ENCODE data around the gene RABEPK.
"Not testable (repeated sequence)": the region's sequence is repeated elsewhere in the genome, so short reads cannot be mapped to it uniquely, and the experiment has no call there.

The RABEPK gene

GRCh38 chr9:125195591-125195990 is 4.8 kb upstream of the RABEPK start:
- DNase-seq = not testable (repeated sequence)

- no peak for DNase-seq
Measured at GRCh38 chr9:125202846-125203618, 2.7 kb downstream of the RABEPK start.

GRCh38 chr9:125204477-125204876 is 4.1 kb downstream of the RABEPK start:
- DNase-seq = no peak

GRCh38 chr9:125214186-125214585 is 13.8 kb downstream of the RABEPK start:
- DNase-seq = no peak

GRCh38 chr9:125218621-125219020 is 18.3 kb downstream of the RABEPK start:
- DNase-seq = no peak

- not testable (repeated sequence) for DNase-seq
Measured at GRCh38 chr9:125224858-125225257, 24.5 kb downstream of the RABEPK start.

- DNase-seq = no peak
Measured at GRCh38 chr9:125227761-125228160, 27.4 kb downstream of the RABEPK start.

- DNase-seq = no peak
Measured at GRCh38 chr9:125233678-125234077, 33.3 kb downstream of the RABEPK start.

DNA sequence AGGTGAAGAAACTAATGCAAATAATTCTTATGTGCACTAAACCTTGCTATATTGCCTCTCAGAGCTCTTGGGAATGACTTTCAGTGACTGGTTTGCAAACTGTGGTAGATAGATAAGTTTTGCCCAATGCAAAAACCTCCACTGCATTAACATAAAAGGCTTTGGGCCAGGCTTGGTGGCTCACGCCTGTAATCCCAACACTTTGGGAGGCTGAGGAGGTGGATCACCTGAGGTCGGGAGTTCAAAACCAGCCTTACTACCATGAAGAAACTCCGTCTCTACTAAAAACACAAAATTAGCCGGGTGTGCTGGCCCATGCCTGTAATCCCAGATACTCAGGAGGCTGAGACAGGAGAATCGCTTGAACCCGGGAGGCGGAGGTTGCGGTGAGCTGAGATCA is 33.8 kb downstream of the RABEPK start:
- not testable (repeated sequence) for DNase-seq

DNA sequence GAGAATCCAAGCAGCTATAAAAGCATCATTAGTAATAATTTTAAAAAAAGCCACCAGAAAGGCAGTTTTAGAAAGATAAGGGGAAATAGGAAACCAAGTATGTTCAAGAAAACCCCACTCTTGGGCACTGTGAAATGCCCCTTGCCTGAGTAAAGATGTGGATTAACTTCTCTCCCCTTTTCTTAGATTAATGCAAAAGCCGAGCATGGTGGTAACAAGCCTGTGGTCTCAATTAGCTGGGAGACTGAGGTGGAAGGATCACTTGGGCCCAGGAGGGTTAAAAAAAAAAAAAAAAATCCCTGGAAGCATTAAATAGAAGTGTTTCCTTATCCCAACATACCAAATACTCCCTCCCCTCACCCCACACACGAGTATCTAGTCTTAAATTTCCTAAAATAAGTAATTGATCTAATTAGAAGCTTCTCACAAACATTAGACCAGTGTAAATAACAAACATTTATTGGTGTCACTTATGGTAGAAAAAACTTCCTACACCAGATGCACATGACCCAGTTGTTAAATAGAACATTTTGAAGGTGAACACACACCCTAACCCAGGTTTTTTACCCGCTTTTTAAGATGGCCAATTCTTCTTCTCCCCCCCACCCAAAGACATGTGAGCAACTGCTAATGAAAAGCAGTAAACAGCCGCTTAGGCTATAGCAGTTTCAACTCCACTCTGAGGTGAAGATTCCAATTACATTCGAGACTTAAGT is 35.6 kb downstream of the RABEPK start:
- no peak for DNase-seq

- not testable (repeated sequence) for DNase-seq
Measured at GRCh38 chr9:125236520-125237159, 36.3 kb downstream of the RABEPK start.

DNA sequence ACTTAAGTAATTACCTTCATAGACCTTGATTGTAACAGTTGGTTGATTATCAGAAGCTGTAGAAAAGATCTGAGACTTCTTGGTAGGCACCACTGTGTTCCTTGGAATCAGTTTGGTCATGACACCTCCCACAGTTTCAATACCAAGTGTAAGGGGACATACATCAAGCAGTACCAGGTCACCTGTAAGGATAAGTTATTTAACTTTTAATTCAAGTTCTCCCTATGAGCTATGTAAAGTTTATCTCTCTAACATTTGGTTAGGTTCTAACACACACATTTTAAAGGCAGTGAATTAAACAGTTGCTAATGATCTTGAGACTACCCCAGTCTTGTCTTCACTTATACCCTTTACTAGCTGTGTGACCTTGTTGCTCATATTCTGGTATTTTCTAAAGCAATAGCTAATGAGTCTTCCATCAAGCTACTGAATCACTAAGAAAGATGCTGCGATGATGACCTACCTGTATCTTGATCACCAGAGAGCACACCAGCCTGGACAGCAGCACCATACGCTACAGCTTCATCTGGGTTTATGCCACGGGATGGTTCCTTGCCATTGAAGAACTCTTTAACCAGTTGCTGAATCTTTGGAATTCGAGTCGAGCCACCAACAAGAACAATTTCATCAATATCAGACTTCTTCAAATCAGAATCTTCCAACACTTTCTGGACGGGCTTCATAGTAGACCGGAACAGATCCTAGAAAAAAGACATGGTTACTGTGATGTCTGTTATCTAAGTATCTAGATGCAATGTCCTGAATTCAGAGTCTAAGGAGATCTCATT is 38.0 kb downstream of the RABEPK start:
- no peak for DNase-seq

GRCh38 chr9:125238915-125239446 is 38.6 kb downstream of the RABEPK start:
- DNase-seq = no peak

DNA sequence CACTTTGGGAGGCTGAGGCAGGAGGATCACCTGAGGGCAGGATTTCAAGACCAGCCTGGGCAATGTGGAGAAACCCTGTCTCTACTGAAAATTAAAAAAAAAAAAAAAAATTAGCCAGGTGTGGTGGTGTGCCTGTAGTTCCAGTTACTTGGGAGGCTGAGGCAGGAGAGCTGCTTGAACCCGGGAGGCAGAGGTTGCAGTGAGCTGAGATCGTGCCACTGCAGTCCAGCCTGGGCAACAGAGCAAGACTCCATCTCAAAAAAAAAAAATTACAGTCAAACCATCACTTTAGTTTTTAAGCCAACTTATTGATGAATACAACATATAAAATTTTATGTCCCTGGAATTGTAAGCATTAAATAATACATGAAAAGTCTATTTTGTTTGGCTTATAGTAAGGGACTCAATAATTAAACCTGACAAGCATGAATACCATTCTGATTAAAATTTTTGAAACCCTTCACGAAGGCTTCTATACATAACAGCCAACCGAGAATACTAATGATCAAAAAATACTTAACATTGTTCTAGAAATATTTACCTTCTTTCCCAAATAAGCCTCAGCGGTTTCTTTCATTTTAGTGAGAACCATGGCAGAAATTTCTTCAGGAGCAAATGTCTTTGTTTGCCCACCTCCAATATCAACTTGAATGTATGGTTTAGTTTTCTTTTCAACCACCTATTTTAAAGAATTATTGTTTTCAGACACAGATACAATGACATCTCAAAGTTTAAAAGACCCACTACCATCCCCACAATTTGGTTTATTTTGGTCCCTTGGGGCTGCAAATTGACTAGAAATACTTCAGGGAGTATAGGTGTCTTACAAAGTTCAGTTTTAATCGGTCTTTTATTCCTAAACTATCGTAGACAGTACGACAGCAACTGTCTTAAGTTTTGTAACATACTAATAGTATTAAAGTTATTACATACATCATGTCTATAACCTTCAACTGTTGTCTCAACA is 39.6 kb downstream of the RABEPK start:
- no peak for DNase-seq

DNA sequence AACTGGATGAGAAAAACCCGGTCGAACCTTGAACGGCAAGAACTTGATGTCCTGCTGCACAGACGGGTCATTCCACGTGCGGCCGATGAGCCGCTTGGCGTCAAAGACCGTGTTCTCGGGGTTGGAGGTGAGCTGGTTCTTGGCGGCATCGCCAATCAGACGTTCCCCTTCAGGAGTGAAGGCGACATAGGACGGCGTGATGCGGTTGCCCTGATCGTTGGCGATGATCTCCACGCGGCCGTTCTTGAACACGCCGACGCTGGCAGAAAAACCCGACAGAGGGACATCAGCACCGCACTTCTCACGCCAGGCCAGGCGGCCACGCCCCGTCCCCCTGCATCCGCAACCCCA is 40.3 kb downstream of the RABEPK start:
- no peak for DNase-seq

- peak; percentile 85 for DNase-seq
Measured at GRCh38 chr9:125241000-125241862, 40.9 kb downstream of the RABEPK start, which contains the start of gene HSPA5. Gene HSPA5, minus strand, starts transcription at chr9:125241343. Its CDS starts 217 bp downstream, at chr9:125241126.

DNA sequence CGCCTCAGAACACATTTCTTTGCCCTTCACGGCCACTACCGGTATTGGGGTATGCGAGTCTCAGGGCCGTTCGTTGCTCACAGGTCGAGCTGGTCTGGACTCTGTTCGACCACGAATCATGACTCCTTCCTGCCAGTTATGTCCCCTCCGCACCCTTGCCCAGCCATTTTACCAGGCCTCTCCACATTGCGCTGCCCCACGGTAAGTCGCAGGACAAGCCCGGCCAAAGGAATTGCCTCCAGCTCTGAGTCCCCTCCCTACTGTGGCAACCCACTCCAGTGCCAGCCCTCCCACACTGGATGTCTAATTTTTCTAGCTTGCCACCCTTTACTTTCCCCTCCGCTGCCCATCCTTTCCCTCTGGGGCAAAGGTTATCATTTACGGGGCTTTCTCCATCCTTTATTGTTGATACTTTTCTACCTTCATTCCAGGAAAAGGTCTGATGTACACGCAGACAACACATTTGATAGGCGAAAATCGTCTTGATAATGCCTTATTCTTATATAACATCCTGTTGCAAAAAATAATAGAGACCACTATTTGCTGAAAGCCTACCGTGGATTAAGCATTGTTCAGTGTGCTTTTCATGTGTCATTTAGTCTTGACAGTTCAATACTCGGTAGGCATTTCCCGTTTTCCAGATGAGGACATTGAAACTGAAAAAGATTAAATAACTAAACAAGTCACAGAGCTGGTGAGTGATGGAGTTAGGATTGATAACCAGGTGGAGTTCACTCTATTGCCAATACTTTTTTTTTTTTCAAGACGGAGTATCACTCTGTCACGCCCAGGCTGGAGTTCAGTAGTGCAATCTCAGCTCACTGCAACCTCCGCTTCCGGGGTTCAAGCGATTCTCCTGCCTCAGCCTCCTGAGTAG is 41.8 kb downstream of the RABEPK start:
- no peak for DNase-seq

GRCh38 chr9:125243792-125244260 is 43.5 kb downstream of the RABEPK start:
- DNase-seq = no peak

- no peak for DNase-seq
Measured at GRCh38 chr9:125246261-125246667, 45.9 kb downstream of the RABEPK start.
